ENCODE measurements around the gene ING4.

DNA sequence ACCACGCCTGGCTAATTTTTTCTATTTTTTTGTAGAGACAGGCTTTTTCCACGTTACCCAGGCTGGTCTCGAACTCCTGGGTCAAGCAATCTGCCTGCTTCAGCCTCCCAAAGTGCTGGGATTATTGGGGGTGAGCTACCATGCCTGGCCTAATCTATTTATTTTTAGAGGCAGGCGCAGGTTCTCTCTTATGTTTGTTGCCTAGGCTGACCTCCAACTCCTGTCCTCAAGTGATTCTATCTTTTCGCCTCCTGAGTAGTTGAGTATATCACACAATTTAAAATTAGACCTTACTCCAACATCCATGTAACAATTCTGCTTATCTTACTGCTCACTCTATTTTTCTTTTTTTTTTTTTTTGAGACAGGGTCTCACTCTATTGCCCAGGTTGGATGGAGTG, 8.9 kb downstream of the ING4 start:
- TF ChIP-seq, protein P1, sequence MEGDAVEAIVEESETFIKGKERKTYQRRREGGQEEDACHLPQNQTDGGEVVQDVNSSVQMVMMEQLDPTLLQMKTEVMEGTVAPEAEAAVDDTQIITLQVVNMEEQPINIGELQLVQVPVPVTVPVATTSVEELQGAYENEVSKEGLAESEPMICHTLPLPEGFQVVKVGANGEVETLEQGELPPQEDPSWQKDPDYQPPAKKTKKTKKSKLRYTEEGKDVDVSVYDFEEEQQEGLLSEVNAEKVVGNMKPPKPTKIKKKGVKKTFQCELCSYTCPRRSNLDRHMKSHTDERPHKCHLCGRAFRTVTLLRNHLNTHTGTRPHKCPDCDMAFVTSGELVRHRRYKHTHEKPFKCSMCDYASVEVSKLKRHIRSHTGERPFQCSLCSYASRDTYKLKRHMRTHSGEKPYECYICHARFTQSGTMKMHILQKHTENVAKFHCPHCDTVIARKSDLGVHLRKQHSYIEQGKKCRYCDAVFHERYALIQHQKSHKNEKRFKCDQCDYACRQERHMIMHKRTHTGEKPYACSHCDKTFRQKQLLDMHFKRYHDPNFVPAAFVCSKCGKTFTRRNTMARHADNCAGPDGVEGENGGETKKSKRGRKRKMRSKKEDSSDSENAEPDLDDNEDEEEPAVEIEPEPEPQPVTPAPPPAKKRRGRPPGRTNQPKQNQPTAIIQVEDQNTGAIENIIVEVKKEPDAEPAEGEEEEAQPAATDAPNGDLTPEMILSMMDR (IDR thresholded peaks at IDR 0.05), result no peak
- TF ChIP-seq POLR2A (IDR thresholded peaks at IDR 0.05), result no peak

Measured in uterus (tissue), 2 donors.